ENCODE data around the gene DNASE1L1. TPM values are rescaled to one million over a fixed set of nuclear protein-coding genes. Genes with fewer than 3 reads are reported as not detected.

DNASE1L1 gene
- total and polyA plus RNA-seq, 2 experiments from 2014 or later, result 22.6 to 36.1 TPM

DNA sequence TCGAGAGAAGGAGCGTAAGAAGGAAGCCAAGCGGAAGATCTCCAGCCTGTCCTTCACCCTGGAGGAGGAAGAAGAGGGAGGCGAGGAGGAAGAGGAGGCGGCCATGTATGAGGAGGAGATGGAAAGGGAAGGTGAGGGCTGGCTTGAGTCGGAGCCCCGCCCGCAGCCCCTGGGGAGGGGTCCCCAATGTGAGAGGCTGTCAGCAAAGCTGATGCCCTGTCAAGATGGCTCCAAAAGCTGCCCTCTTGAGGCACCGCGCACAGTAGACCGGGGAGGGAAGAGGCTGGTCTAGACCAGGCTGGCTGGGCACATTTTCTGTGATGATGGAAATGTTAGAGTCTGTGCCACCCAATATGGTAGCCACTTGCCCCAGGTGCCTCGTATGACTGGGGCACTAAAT, 37.4 kb upstream of the DNASE1L1 start:
- Histone ChIP-seq H3K27ac (no peak overlapping the region), H4K20me1 (ENCODE audit: insufficient read depth, poor library complexity, severe bottlenecking) (peaks cover 3% of the 10 kb centered on the region), H3K4me1 (ENCODE audit: insufficient read depth) (no peaks in the 10 kb centered on the region), H3K4me3 (no peak overlapping the region), H3K9me2 (replicated peaks; ENCODE audit: insufficient read depth) (no peaks in the 10 kb centered on the region), H3K27me3 (no peaks in the 10 kb centered on the region), H3K4me2 (no peak overlapping the region), H3K79me2 (peaks cover 13% of the 10 kb centered on the region), H3K9me3 (ENCODE audit: low read depth) (no peaks in the 10 kb centered on the region), H2AFZ (no peak overlapping the region), H3K36me3 (replicated peaks; ENCODE audit: insufficient read depth, low read depth) (no peaks in the 10 kb centered on the region)
- WGBS (ENCODE audit: low lambda C conversion rate, missing lambda C conversion rate), result 93% methylated on average over 9 of the region's 12 CpGs
- TF ChIP-seq CTCF (IDR thresholded peaks at IDR 0.05; ENCODE audit: poor library complexity) (no peak), EZH2 (IDR thresholded peaks at IDR 0.05; ENCODE audit: borderline replicate concordance) (no peak), EZH2phosphoT487 (IDR thresholded peaks at IDR 0.05; ENCODE audit: low read depth, severe bottlenecking, unreplicated experiment) (no peak)
- no peak for DNase-seq (ENCODE audit: low spot score)

DNA sequence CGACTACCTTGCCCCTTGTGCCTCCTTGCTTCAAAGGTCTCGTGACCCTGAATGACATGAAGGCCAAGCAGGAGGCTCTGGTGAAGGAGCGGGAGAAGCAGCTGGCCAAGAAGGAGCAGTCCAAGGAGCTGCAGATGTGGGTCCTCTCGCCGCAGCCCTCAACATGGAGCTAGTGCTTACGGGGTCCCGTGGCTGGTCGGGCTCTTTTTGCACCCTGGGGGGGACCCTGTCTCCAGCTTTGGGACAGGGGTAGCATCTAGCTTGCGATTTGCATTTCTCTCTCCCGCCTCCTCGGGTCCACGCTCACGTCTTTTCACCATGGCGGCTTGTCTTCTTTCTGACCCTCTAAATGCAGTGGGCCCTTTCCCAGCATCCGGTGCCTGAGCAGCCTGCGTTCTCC, 36.7 kb upstream of the DNASE1L1 start:
- no peak overlapping the region for H3K27ac ChIP-seq
- H3K9me2 ChIP-seq (replicated peaks; ENCODE audit: insufficient read depth), result no peaks in the 10 kb centered on the region
- no peaks in the 10 kb centered on the region for H3K9me3 ChIP-seq (ENCODE audit: low read depth)
- no peak overlapping the region for H2AFZ ChIP-seq
- no peaks in the 10 kb centered on the region for H3K27me3 ChIP-seq
- H3K79me2 ChIP-seq, result peaks cover 13% of the 10 kb centered on the region
- TF ChIP-seq CTCF (IDR thresholded peaks at IDR 0.05; ENCODE audit: poor library complexity) (no peak), EZH2phosphoT487 (IDR thresholded peaks at IDR 0.05; ENCODE audit: low read depth, severe bottlenecking, unreplicated experiment) (no peak), EZH2 (IDR thresholded peaks at IDR 0.05; ENCODE audit: borderline replicate concordance) (no peak)
- H3K36me3 ChIP-seq (replicated peaks; ENCODE audit: insufficient read depth, low read depth), result no peaks in the 10 kb centered on the region
- H4K20me1 ChIP-seq (ENCODE audit: insufficient read depth, poor library complexity, severe bottlenecking), result peaks cover 3% of the 10 kb centered on the region
- no peak overlapping the region for H3K4me3 ChIP-seq
- no peak for DNase-seq (ENCODE audit: low spot score)
- H3K4me1 ChIP-seq (ENCODE audit: insufficient read depth), result no peaks in the 10 kb centered on the region
- 90% methylated on average over 16 of the region's 16 CpGs for WGBS (ENCODE audit: low lambda C conversion rate, missing lambda C conversion rate)
- H3K4me2 ChIP-seq, result peak overlapping the region; percentile 87

- Histone ChIP-seq H3K9me2 (replicated peaks; ENCODE audit: insufficient read depth) (no peaks in the 10 kb centered on the region), H3K36me3 (replicated peaks; ENCODE audit: insufficient read depth, low read depth) (no peaks in the 10 kb centered on the region), H3K27ac (peak overlapping the region; percentile 84), H3K27me3 (no peaks in the 10 kb centered on the region), H3K4me2 (peak overlapping the region; percentile 87), H3K79me2 (peaks cover 15% of the 10 kb centered on the region), H3K4me3 (peak overlapping the region; percentile 36), H4K20me1 (ENCODE audit: insufficient read depth, poor library complexity, severe bottlenecking) (peaks cover 3% of the 10 kb centered on the region), H3K4me1 (ENCODE audit: insufficient read depth) (no peaks in the 10 kb centered on the region), H2AFZ (no peak overlapping the region), H3K9me3 (ENCODE audit: low read depth) (no peaks in the 10 kb centered on the region)
- no peak for DNase-seq (ENCODE audit: low spot score)
- TF ChIP-seq EZH2phosphoT487 (IDR thresholded peaks at IDR 0.05; ENCODE audit: low read depth, severe bottlenecking, unreplicated experiment), result no peak
- no peak for TF ChIP-seq CTCF (IDR thresholded peaks at IDR 0.05; ENCODE audit: poor library complexity)
- TF ChIP-seq EZH2 (IDR thresholded peaks at IDR 0.05; ENCODE audit: borderline replicate concordance), result no peak
- WGBS (ENCODE audit: low lambda C conversion rate, missing lambda C conversion rate), result 75% methylated on average over 13 of the region's 13 CpGs
Observed at GRCh38 chrX:154444755-154445246, 35.7 kb upstream of the DNASE1L1 start.
